Measurements from ENCODE around the gene CELF1. TPM values are rescaled to one million over a fixed set of nuclear protein-coding genes. Genes with fewer than 3 reads are reported as not detected.

CELF1 gene
- polyA plus RNA-seq, 1 donor from 2014 or later: 209 TPM

DNA sequence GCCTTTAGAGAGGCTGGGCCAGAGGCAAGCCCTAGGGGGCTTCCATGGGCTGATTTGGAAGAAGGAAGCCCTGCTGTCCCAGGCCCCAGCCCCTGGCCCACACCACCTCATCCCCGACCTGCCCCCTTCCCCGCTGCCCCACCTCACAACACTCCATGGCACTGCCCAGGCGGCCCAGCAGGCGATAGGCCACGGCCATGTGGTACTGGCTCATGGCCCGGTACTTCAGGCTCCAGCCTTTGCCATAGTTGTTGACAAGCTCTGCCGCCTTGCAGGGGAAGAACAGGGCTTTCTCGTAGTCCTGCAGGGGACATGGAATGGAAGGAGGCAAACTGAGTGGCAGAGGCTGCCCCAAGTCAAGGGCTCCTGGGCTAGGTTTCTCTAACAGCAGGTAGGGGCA lies 110.4 kb downstream of the CELF1 start:
- H3K9me2 ChIP-seq (ENCODE audit: insufficient read depth, low read length): no peaks in the 10 kb centered on the region
- H2AFZ ChIP-seq (ENCODE audit: low read depth, low read length): no peak overlapping the region
- TF ChIP-seq, protein P1, sequence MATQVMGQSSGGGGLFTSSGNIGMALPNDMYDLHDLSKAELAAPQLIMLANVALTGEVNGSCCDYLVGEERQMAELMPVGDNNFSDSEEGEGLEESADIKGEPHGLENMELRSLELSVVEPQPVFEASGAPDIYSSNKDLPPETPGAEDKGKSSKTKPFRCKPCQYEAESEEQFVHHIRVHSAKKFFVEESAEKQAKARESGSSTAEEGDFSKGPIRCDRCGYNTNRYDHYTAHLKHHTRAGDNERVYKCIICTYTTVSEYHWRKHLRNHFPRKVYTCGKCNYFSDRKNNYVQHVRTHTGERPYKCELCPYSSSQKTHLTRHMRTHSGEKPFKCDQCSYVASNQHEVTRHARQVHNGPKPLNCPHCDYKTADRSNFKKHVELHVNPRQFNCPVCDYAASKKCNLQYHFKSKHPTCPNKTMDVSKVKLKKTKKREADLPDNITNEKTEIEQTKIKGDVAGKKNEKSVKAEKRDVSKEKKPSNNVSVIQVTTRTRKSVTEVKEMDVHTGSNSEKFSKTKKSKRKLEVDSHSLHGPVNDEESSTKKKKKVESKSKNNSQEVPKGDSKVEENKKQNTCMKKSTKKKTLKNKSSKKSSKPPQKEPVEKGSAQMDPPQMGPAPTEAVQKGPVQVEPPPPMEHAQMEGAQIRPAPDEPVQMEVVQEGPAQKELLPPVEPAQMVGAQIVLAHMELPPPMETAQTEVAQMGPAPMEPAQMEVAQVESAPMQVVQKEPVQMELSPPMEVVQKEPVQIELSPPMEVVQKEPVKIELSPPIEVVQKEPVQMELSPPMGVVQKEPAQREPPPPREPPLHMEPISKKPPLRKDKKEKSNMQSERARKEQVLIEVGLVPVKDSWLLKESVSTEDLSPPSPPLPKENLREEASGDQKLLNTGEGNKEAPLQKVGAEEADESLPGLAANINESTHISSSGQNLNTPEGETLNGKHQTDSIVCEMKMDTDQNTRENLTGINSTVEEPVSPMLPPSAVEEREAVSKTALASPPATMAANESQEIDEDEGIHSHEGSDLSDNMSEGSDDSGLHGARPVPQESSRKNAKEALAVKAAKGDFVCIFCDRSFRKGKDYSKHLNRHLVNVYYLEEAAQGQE (IDR thresholded peaks at IDR 0.05; ENCODE audit: borderline replicate concordance): no peak
- no peak for TF ChIP-seq MXI1 (conservative IDR thresholded peaks at IDR 0.05; ENCODE audit: poor library complexity, severe bottlenecking)
- no peak for TF ChIP-seq RAD21 (conservative IDR thresholded peaks at IDR 0.05)
- TF ChIP-seq EZH2 (IDR thresholded peaks at IDR 0.05; ENCODE audit: borderline replicate concordance, insufficient read depth, low read length, poor library complexity, severe bottlenecking): no peak
- TF ChIP-seq EP300 (conservative IDR thresholded peaks at IDR 0.05; ENCODE audit: poor library complexity, severe bottlenecking): no peak
- no peak for TF ChIP-seq SMC3 (conservative IDR thresholded peaks at IDR 0.05; ENCODE audit: poor library complexity)
- TF ChIP-seq POLR2AphosphoS5 (IDR thresholded peaks at IDR 0.05): no peak
- no peak for TF ChIP-seq TAF1 (IDR thresholded peaks at IDR 0.05; ENCODE audit: low read depth)
- TF ChIP-seq, protein P2, sequence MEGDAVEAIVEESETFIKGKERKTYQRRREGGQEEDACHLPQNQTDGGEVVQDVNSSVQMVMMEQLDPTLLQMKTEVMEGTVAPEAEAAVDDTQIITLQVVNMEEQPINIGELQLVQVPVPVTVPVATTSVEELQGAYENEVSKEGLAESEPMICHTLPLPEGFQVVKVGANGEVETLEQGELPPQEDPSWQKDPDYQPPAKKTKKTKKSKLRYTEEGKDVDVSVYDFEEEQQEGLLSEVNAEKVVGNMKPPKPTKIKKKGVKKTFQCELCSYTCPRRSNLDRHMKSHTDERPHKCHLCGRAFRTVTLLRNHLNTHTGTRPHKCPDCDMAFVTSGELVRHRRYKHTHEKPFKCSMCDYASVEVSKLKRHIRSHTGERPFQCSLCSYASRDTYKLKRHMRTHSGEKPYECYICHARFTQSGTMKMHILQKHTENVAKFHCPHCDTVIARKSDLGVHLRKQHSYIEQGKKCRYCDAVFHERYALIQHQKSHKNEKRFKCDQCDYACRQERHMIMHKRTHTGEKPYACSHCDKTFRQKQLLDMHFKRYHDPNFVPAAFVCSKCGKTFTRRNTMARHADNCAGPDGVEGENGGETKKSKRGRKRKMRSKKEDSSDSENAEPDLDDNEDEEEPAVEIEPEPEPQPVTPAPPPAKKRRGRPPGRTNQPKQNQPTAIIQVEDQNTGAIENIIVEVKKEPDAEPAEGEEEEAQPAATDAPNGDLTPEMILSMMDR (IDR thresholded peaks at IDR 0.05; ENCODE audit: poor library complexity, severe bottlenecking): no peak
- no peaks in the 10 kb centered on the region for H3K79me2 ChIP-seq (replicated peaks; ENCODE audit: insufficient read depth, low read length)
- no peaks in the 10 kb centered on the region for H3K9me3 ChIP-seq (ENCODE audit: low read length)
- no peak overlapping the region for H3K4me2 ChIP-seq (ENCODE audit: low read length)
- H3K27me3 ChIP-seq (ENCODE audit: insufficient read depth, low read depth, low read length): no peaks in the 10 kb centered on the region
- H3K9ac ChIP-seq (ENCODE audit: low read length): no peak overlapping the region
- no peaks in the 10 kb centered on the region for H3F3A ChIP-seq (ENCODE audit: insufficient read depth, low read length, poor library complexity, severe bottlenecking)
- H3K27ac ChIP-seq (ENCODE audit: low read length): no peak overlapping the region
- H4K20me1 ChIP-seq (ENCODE audit: insufficient read depth): no peaks in the 10 kb centered on the region
- no peak overlapping the region for H3K4me3 ChIP-seq (ENCODE audit: low read length)
- no peaks in the 10 kb centered on the region for H3K36me3 ChIP-seq (ENCODE audit: insufficient read depth, low read length)

DNA sequence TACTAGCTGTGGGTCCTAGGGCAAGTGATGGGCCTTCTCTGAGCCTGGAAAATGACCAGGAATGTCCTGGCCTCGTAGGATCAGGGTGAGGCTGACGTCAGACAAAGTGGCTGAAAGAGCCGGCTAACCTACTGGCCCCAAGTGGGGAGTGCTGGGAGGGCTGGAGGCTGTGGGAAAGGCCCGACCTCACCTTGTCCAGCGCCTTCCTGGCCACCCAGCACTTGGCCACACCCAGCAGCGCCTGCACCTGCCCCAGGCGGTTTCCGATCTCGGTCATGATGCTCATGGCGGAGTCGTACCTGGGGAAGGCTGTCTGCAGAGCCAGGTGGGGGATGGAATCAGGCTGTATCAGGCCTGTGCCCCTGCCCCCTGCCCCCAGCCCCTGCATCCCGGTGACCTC lies 111.5 kb downstream of the CELF1 start:
- Histone ChIP-seq H3K79me2 (replicated peaks; ENCODE audit: insufficient read depth, low read length) (no peaks in the 10 kb centered on the region), H2AFZ (ENCODE audit: low read depth, low read length) (no peak overlapping the region), H3K9me2 (ENCODE audit: insufficient read depth, low read length) (no peaks in the 10 kb centered on the region), H3K27me3 (ENCODE audit: insufficient read depth, low read depth, low read length) (no peaks in the 10 kb centered on the region), H3K9ac (ENCODE audit: low read length) (no peak overlapping the region), H3K9me3 (ENCODE audit: low read length) (no peaks in the 10 kb centered on the region), H3K27ac (ENCODE audit: low read length) (no peak overlapping the region), H3K4me3 (ENCODE audit: low read length) (no peak overlapping the region), H3K36me3 (ENCODE audit: insufficient read depth, low read length) (no peaks in the 10 kb centered on the region), H3K4me2 (ENCODE audit: low read length) (no peak overlapping the region), H3F3A (ENCODE audit: insufficient read depth, low read length, poor library complexity, severe bottlenecking) (no peaks in the 10 kb centered on the region), H4K20me1 (ENCODE audit: insufficient read depth) (no peaks in the 10 kb centered on the region)
- no peak for TF ChIP-seq EZH2 (IDR thresholded peaks at IDR 0.05; ENCODE audit: borderline replicate concordance, insufficient read depth, low read length, poor library complexity, severe bottlenecking)
- TF ChIP-seq POLR2AphosphoS5 (IDR thresholded peaks at IDR 0.05): no peak
- TF ChIP-seq, protein P2 (IDR thresholded peaks at IDR 0.05; ENCODE audit: poor library complexity, severe bottlenecking): no peak
- no peak for TF ChIP-seq TAF1 (IDR thresholded peaks at IDR 0.05; ENCODE audit: low read depth)
- TF ChIP-seq, protein P1 (IDR thresholded peaks at IDR 0.05; ENCODE audit: borderline replicate concordance): no peak
- no peak for TF ChIP-seq SMC3 (conservative IDR thresholded peaks at IDR 0.05; ENCODE audit: poor library complexity)
- TF ChIP-seq EP300 (conservative IDR thresholded peaks at IDR 0.05; ENCODE audit: poor library complexity, severe bottlenecking): no peak
- TF ChIP-seq MXI1 (conservative IDR thresholded peaks at IDR 0.05; ENCODE audit: poor library complexity, severe bottlenecking): no peak

Measured in neural cell (in vitro differentiated cells).